Esophagus squamous epithelium (tissue), 4 donors: ENCODE data around the gene APOC1.

Experiments
- POLR2A ChIP-seq, 4 donors: fragments of 450-650 bp; IDR thresholded peaks; one replicate each; pipeline ENCODE4 v1.6.1; 2017; ENCODE audit warnings: antibody characterized with exemption in 4 of 4, mild to moderate bottlenecking in 4 of 4, moderate library complexity in 3 of 4
- TF ChIP-seq, protein P1 (sequence below), 6 experiments: fragments of 450-650 bp in 4 of 6; fragments of 200-600 bp in 2 of 6; sonication (generic) in 2 of 6; IDR thresholded peaks; one replicate each; pipeline ENCODE4 v1.5.1; 2016 to 2019; ENCODE audit warnings: antibody characterized with exemption in 6 of 6, mild to moderate bottlenecking in 4 of 6, moderate library complexity in 4 of 6

DNA sequence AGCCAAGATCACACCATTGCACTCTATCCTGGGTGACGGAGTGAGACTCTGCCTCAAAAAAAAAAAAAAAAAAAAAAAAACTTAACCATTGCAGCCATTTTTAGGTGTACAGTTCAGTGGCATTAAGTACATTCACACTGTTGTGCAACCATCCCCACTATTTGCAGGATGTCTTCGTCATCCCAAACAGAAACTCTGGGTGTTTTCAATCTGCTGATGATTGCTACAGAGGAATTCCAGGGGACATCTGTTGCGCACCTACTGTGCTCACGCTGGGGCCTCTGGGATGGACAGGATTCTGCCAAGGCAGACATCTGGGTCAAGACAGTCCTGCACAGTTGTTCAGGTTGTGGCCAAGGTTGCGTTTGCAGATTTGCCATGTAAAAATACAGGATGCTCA, 25.3 kb downstream of the APOC1 start:
- TF ChIP-seq POLR2A (IDR thresholded peaks at IDR 0.05): no peak
- TF ChIP-seq, protein P1, sequence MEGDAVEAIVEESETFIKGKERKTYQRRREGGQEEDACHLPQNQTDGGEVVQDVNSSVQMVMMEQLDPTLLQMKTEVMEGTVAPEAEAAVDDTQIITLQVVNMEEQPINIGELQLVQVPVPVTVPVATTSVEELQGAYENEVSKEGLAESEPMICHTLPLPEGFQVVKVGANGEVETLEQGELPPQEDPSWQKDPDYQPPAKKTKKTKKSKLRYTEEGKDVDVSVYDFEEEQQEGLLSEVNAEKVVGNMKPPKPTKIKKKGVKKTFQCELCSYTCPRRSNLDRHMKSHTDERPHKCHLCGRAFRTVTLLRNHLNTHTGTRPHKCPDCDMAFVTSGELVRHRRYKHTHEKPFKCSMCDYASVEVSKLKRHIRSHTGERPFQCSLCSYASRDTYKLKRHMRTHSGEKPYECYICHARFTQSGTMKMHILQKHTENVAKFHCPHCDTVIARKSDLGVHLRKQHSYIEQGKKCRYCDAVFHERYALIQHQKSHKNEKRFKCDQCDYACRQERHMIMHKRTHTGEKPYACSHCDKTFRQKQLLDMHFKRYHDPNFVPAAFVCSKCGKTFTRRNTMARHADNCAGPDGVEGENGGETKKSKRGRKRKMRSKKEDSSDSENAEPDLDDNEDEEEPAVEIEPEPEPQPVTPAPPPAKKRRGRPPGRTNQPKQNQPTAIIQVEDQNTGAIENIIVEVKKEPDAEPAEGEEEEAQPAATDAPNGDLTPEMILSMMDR (IDR thresholded peaks at IDR 0.05): no peak
